IMR-90 (cell line): Measurements from ENCODE around the gene GRAMD1B. TPM values are rescaled to one million over a fixed set of nuclear protein-coding genes. Genes with fewer than 3 reads are reported as not detected.
"Not testable (repeated sequence)": the region's sequence is repeated elsewhere in the genome, so short reads cannot be mapped to it uniquely, and the experiment has no call there.

ENCODE experiments used
- ATAC-seq: fragments of 200-7000 bp; cut with Tn5 transposase; 2 replicates; pipeline ENCODE4 v1.9.1; 2020; ENCODE audit warnings: low read depth, mild to moderate bottlenecking, moderate library complexity
- BruUV-seq: library from RNA; stranded (reverse); fragments of 400-500 nt; replicated peaks from 2 replicates; lab custom pipeline; 2021; lab: Mats Ljungman, UMichigan
- CTCF ChIA-PET: fragments of 300-600 bp; formaldehyde crosslinking; extraction: SDS; loops from one replicate; lab custom pipeline; 2021; ENCODE audit warnings: antibody characterized with exemption; lab: Yijun Ruan, JAX
- POLR2A ChIA-PET: fragments of 300-600 bp; sonication (Branson Sonifier 250); formaldehyde crosslinking; loops from one replicate; lab custom pipeline; 2022; ENCODE audit warnings: antibody characterized with exemption; ENCODE audit not compliant: unreplicated experiment; lab: Charles Lee
- DNase-seq: peaks from one replicate; pipeline ENCODE4 v3.0.0; 2013
- H2AFZ ChIP-seq: replicated peaks from 2 replicates; pipeline ENCODE3; 2013; ENCODE audit warnings: low read length, mild to moderate bottlenecking; ENCODE audit not compliant: poor library complexity
- H2AK5ac ChIP-seq: 2 replicates; pipeline ENCODE4 v1.6.1; 2013; ENCODE audit warnings: low read depth, low read length, inconsistent platforms
- H2AK9ac ChIP-seq: replicated peaks from 2 replicates; pipeline ENCODE3; 2013; ENCODE audit warnings: mild to moderate bottlenecking, low read depth, low read length, moderate library complexity; ENCODE audit not compliant: poor library complexity
- H2BK120ac ChIP-seq: 2 replicates; pipeline ENCODE4 v1.6.1; 2013; ENCODE audit warnings: low read depth, low read length, inconsistent platforms
- H2BK15ac ChIP-seq: 3 replicates; pipeline ENCODE4 v1.6.1; 2013; ENCODE audit warnings: low read depth, low read length, inconsistent platforms
- H2BK20ac ChIP-seq: 2 replicates; pipeline ENCODE4 v1.6.1; 2013; ENCODE audit warnings: low read depth, mild to moderate bottlenecking, inconsistent platforms, low read length, moderate library complexity
- H2BK5ac ChIP-seq: 2 replicates; pipeline ENCODE4 v1.6.1; 2013; ENCODE audit warnings: mild to moderate bottlenecking, low read depth, low read length, inconsistent platforms; ENCODE audit not compliant: poor library complexity, severe bottlenecking
- H3K14ac ChIP-seq: replicated peaks from 2 replicates; pipeline ENCODE4 v1.6.1; 2013; ENCODE audit warnings: low read depth, low read length, inconsistent platforms
- H3K18ac ChIP-seq: 2 replicates; pipeline ENCODE4 v1.6.1; 2013; ENCODE audit warnings: low read depth, low read length, control low read depth
- H3K23ac ChIP-seq: 2 replicates; pipeline ENCODE4 v1.6.1; 2013; ENCODE audit warnings: low read depth, low read length, inconsistent platforms
- H3K27ac ChIP-seq: 2 replicates; pipeline ENCODE4 v1.5.1; 2013; ENCODE audit warnings: mild to moderate bottlenecking, control low read depth, low read length; ENCODE audit not compliant: insufficient read depth
- H3K27me3 ChIP-seq: 2 replicates; pipeline ENCODE4 v1.6.1; 2013; ENCODE audit warnings: low read length; ENCODE audit not compliant: control insufficient read depth, insufficient read depth
- H3K36me3 ChIP-seq: 2 replicates; pipeline ENCODE4 v1.6.1; 2013; ENCODE audit warnings: low read length, mixed read lengths; ENCODE audit not compliant: control insufficient read depth, insufficient read depth
- H3K4ac ChIP-seq: 2 replicates; pipeline ENCODE4 v1.6.1; 2013; ENCODE audit warnings: low read depth, low read length, inconsistent platforms
- H3K4me1 ChIP-seq: 2 replicates; pipeline ENCODE4 v1.6.1; 2013; ENCODE audit warnings: low read length, mixed read lengths; ENCODE audit not compliant: control insufficient read depth, insufficient read depth
- H3K4me2 ChIP-seq: 2 replicates; pipeline ENCODE4 v1.6.1; 2013; ENCODE audit warnings: low read depth, mild to moderate bottlenecking, control low read depth, low read length, moderate library complexity
- H3K4me3 ChIP-seq: 2 replicates; pipeline ENCODE4 v1.5.1; 2013; ENCODE audit warnings: low read depth, mild to moderate bottlenecking, control low read depth, low read length, moderate library complexity; ENCODE audit not compliant: insufficient read depth
- H3K56ac ChIP-seq: 2 replicates; pipeline ENCODE4 v1.6.1; 2013; ENCODE audit warnings: low read length, inconsistent platforms; ENCODE audit not compliant: insufficient read depth; ENCODE audit errors: extremely low read depth
- H3K79me1 ChIP-seq, 2 experiments: 2 replicates each; pipeline ENCODE4 v1.6.1; 2013; ENCODE audit warnings: low read length in 2 of 2, inconsistent platforms in 1 of 2, low read depth in 1 of 2
- H3K9ac ChIP-seq: 2 replicates; pipeline ENCODE4 v1.6.1; 2013; ENCODE audit warnings: low read depth, low read length, control low read depth
- H3K9me1 ChIP-seq: 2 replicates; pipeline ENCODE4 v1.6.1; 2013; ENCODE audit warnings: low read length, inconsistent platforms; ENCODE audit not compliant: insufficient read depth
- H3K9me3 ChIP-seq: 2 replicates; pipeline ENCODE4 v1.6.1; 2013; ENCODE audit warnings: low read length; ENCODE audit not compliant: control insufficient read depth, insufficient read depth
- H4K20me1 ChIP-seq: 2 replicates; pipeline ENCODE4 v1.6.1; 2013; ENCODE audit warnings: low read length, inconsistent platforms; ENCODE audit not compliant: insufficient read depth
- H4K5ac ChIP-seq: 2 replicates; pipeline ENCODE4 v1.6.1; 2013; ENCODE audit warnings: mild to moderate bottlenecking, low read depth, low read length, control low read depth
- H4K8ac ChIP-seq, 2 experiments: 2 replicates each; pipeline ENCODE4 v1.6.1; 2013; ENCODE audit warnings: low read depth in 2 of 2, low read length in 2 of 2, control low read depth in 1 of 2, inconsistent platforms in 1 of 2
- H4K91ac ChIP-seq: 2 replicates; pipeline ENCODE4 v1.6.1; 2013; ENCODE audit warnings: low read depth, low read length, inconsistent platforms; ENCODE audit not compliant: insufficient read depth
- CEBPB ChIP-seq: IDR thresholded peaks from 2 replicates; pipeline ENCODE4 v1.6.1; 2012; ENCODE audit warnings: low read depth, low read length, improper control_type of control experiment
- CHD1 ChIP-seq: IDR thresholded peaks from 2 replicates; pipeline ENCODE4 v1.6.1; 2012; ENCODE audit warnings: low read depth, low read length, improper control_type of control experiment
- ELK1 ChIP-seq: fragments of 150-350 bp; IDR thresholded peaks from 2 replicates; pipeline ENCODE4 v1.6.1; 2016; ENCODE audit warnings: low read depth, mild to moderate bottlenecking, low read length, moderate library complexity, borderline replicate concordance
- FOS ChIP-seq: fragments of 150-350 bp; IDR thresholded peaks from 2 replicates; pipeline ENCODE4 v1.6.1; 2016; ENCODE audit warnings: low read depth, low read length
- MAFK ChIP-seq: IDR thresholded peaks from 2 replicates; pipeline ENCODE4 v1.6.1; 2012; ENCODE audit warnings: low read depth, low read length, improper control_type of control experiment
- RAD21 ChIP-seq: IDR thresholded peaks from 2 replicates; pipeline ENCODE4 v1.6.1; 2012; ENCODE audit warnings: low read length, improper control_type of control experiment
- RFX5 ChIP-seq: IDR thresholded peaks from 2 replicates; pipeline ENCODE4 v1.8.0; 2012; ENCODE audit warnings: low read depth, mild to moderate bottlenecking, low read length, moderate library complexity
- SMC3 ChIP-seq: fragments of 150-350 bp; IDR thresholded peaks from 2 replicates; pipeline ENCODE4 v1.6.1; 2016; ENCODE audit warnings: low read depth, mild to moderate bottlenecking, antibody characterized with exemption, low read length, moderate library complexity
- WGBS, 2 experiments: methylation state at CpG; one replicate each; pipeline versions ENCODE4 v1.1.5 to v1.1.7; 2013; ENCODE audit warnings: missing lambda C conversion rate in 2 of 2; ENCODE audit not compliant: insufficient read length in 1 of 2; ENCODE audit errors: extremely low coverage in 2 of 2; 5-methylcytosine and 5-hydroxymethylcytosine counted together
- dilution Hi-C: fragments of 300-500 bp; cut with HindIII; formaldehyde crosslinking; loops from one replicate; pipeline ENCODE4 v1.14.3; 2018; ENCODE audit warnings: low sequenced_read_pairs; ENCODE audit not compliant: unreplicated experiment
- in situ Hi-C: fragments of 300-500 bp; cut with MboI; formaldehyde crosslinking; loops from 3 replicates; pipeline ENCODE4 v1.14.3; 2019; ENCODE audit warnings: low sequenced_read_pairs, inconsistent platforms, mixed read lengths
- intact Hi-C: fragments of 100-400 bp; cut with micrococcal nuclease; formaldehyde crosslinking; loops from 2 replicates; pipeline ENCODE4 v1.10.0; 2022
- polyA plus RNA-seq, 3 experiments: library from polyadenylated mRNA; depleted of rRNA; stranded (reverse); fragments of >200 nt; gene quantifications; 2 replicates each; pipeline ENCODE4 v1.2.3, GENCODE V29; 2012; ENCODE audit warnings: low replicate concordance in 1 of 3
- total RNA-seq: library from RNA; depleted of rRNA; stranded (reverse); fragments of >200 nt; gene quantifications from 2 replicates; pipeline ENCODE4 v1.2.3, GENCODE V29; 2012

Gene GRAMD1B
- total and polyA plus RNA-seq, 2 of the 4 experiments (the other 2 are of a cell fraction), result 7.1 to 7.2 TPM

- no CpG with 5 or more reads among the region's 7 CpGs for WGBS, 2 experiments
- TF ChIP-seq FOS, result no peak
- no peak for TF ChIP-seq RFX5
- no peak for TF ChIP-seq CEBPB
- no peak for TF ChIP-seq ELK1
- TF ChIP-seq SMC3, result no peak
- TF ChIP-seq RAD21, result no peak
- TF ChIP-seq CHD1, result no peak
- no peak for TF ChIP-seq MAFK
- DNase-seq (no peak), ATAC-seq (no peak)
- peaks cover 0 to 22% of the 10 kb centered on the region in 2 experiments; a peak in 3 of 4 replicates for H3K79me1 ChIP-seq
- H2AFZ ChIP-seq, result no peak overlapping the region
- no peak overlapping the region for H2BK15ac ChIP-seq
- H3K27ac ChIP-seq, result no peak overlapping the region
- no peak overlapping the region for H4K91ac ChIP-seq
- no peak overlapping the region for H3K9ac ChIP-seq
- no peak overlapping the region for H3K23ac ChIP-seq
- peaks cover 4% of the 10 kb centered on the region for H4K20me1 ChIP-seq
- no peak overlapping the region for H3K4ac ChIP-seq
- no peak overlapping the region for H3K18ac ChIP-seq
- H4K5ac ChIP-seq, result no peak overlapping the region
- H3K36me3 ChIP-seq, result no peaks in the 10 kb centered on the region
- POLR2A ChIA-PET, result interaction anchor here (0.6 kb wide), 1 partner anchor 40 kb away, joined by 13 read pairs; no protein-coding TSS in a partner anchor
- dilution Hi-C loops (no loop called here), in situ Hi-C loops (loop anchor here (5.0 kb wide), 1 partner anchor 188 kb away; no protein-coding TSS in a partner anchor), intact Hi-C loops (no loop called here)
- H3K4me1 ChIP-seq, result peaks cover 8% of the 10 kb centered on the region
- no peak overlapping the region for H2AK5ac ChIP-seq
- BruUV-seq, result no TSS peak
- H3K27me3 ChIP-seq, result no peaks in the 10 kb centered on the region
- no peak overlapping the region for H4K8ac ChIP-seq
- H3K9me1 ChIP-seq, result peaks cover 6% of the 10 kb centered on the region; the same call in 1 of the 2 replicates
- H3K9me3 ChIP-seq, result no peaks in the 10 kb centered on the region
- H3K14ac ChIP-seq, result no peak overlapping the region
- no peak overlapping the region for H2AK9ac ChIP-seq
- no peak overlapping the region for H3K4me3 ChIP-seq
- H3K4me2 ChIP-seq, result no peak overlapping the region
- CTCF ChIA-PET, result interaction anchor here (1.2 to 1.9 kb wide), 3 partner anchors 33 to 61 kb away, joined by 3 to 5 read pairs (median 4); no protein-coding TSS in a partner anchor
- no peak overlapping the region for H3K56ac ChIP-seq
- no peak overlapping the region for H2BK20ac ChIP-seq
- no peak overlapping the region for H2BK5ac ChIP-seq
- no peak overlapping the region for H2BK120ac ChIP-seq
Observed at GRCh38 chr11:123519797-123520193, 89.7 kb downstream of the GRAMD1B start.

- H3K14ac ChIP-seq, H3K9me1 ChIP-seq, H3K4me2 ChIP-seq, H4K91ac ChIP-seq, intact Hi-C loops, H2AK9ac ChIP-seq, H3K4me3 ChIP-seq, H3K23ac ChIP-seq, dilution Hi-C loops, H3K4me1 ChIP-seq, H2AFZ ChIP-seq, H4K5ac ChIP-seq, POLR2A ChIA-PET, H2BK15ac ChIP-seq, H4K8ac ChIP-seq, H3K9me3 ChIP-seq, H2BK20ac ChIP-seq, in situ Hi-C loops, H3K18ac ChIP-seq, H3K27me3 ChIP-seq, H2BK120ac ChIP-seq, H3K9ac ChIP-seq, H3K36me3 ChIP-seq, ATAC-seq, DNase-seq, H2AK5ac ChIP-seq, H3K4ac ChIP-seq, H3K27ac ChIP-seq, BruUV-seq, H2BK5ac ChIP-seq, H3K56ac ChIP-seq: not testable (repeated sequence)
- H3K79me1 ChIP-seq, result peaks cover 2 to 29% of the 10 kb centered on the region in 2 experiments; a peak in 3 of 4 replicates
- H4K20me1 ChIP-seq, result peaks cover 11% of the 10 kb centered on the region
- CTCF ChIA-PET, result interaction anchor here (1.2 to 1.9 kb wide), 3 partner anchors 33 to 61 kb away, joined by 3 to 5 read pairs (median 4); no protein-coding TSS in a partner anchor
- no CpG with 5 or more reads among the region's 6 CpGs for WGBS, 2 experiments
Observed at GRCh38 chr11:123520476-123520875, 90.4 kb downstream of the GRAMD1B start.
